SJCRH30 (cell line): ENCODE results near the gene GLCE. TPM values are rescaled to one million over a fixed set of nuclear protein-coding genes. Genes with fewer than 3 reads are reported as not detected.

Experiments
- total RNA-seq: library from RNA; depleted of rRNA; stranded (reverse); fragments of >200 nt; shearing (Covaris generic); gene quantifications from 2 replicates; pipeline ENCODE4 v1.2.3, GENCODE V29; 2014; rRNA removed

Gene GLCE
- total RNA-seq, 1 experiment from 2014 or later: 51.2 TPM

Other genes starting within 250 kb of the GLCE start
- gene SPESP1, start 230.1 kb upstream of the GLCE start, total RNA-seq: not detected in 2 replicates
- gene NOX5, start 145.9 kb upstream of the GLCE start, total RNA-seq: not detected in 2 replicates
- gene PAQR5, start 138.3 kb downstream of the GLCE start, total RNA-seq: 0.06 and 0.13 TPM in 2 replicates